NCI-H1105 treated with DMSO at 0.1 percent for 48 hours (cell line): Measurements from ENCODE around the gene RPL10A.

Experiments used
- DNase-seq: peaks from one replicate; lab custom pipeline; 2025; lab: John Stamatoyannopoulos, UW

RPL10A gene

DNA sequence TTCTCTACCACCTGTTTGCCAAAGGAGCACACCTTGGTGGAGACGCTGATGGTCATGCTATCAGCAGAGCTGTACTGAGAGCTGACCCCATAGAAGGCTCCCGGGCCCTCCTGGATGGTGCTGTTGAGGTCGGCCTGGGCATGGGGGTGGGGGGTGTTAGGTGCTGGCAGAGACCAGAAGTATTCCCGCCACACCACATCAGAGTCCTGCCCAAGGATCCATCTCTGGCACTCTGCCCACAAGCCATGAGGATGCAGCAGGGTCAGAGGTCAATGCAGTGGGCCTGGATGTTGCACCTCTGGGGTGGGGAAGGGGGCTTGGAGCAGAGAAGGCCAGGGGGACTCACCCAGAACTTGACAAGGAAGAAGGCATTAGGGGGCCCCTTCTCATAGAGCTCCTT lies 7.4 kb downstream of the RPL10A start:
- no peak for DNase-seq

DNA sequence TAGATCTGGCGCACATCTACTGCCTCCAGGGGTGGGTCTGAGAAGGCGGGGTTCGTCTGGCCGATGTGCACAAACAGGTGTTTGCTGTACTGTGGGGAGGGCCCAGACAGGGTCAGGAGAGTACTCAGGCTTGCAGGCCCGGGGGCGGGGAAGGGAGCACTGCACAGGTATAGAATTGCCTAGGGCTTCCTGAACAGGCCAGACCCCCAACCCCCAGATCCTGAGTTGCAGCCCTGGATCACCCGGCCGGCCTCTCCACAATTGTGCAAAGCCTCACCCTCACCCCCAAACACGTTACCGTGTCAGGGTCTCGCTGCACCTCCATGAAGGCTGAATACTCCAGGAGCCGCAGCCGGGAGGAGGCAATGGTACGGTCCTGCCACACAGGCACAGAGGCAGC lies 7.8 kb downstream of the RPL10A start:
- DNase-seq = no peak

DNA sequence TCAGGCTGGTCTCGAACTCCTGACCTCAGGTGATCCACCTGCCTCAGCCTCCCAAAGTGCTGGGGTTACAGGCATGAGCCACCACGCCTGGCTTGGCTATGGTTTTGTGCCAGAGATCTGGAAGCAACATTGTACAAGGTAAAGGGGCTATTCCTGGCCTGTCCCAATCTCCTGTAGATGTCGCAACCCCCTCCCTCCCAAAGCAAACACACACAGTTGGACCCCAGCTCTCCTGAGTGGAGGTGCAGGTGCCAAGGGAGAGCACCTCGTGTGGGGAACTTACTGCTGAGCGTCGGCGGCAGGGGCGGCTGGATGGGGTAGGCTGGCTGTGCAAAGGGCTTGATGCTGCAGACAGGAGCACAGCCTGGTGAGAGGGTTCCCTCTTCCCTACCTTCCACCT lies 8.8 kb downstream of the RPL10A start:
- DNase-seq = no peak

DNA sequence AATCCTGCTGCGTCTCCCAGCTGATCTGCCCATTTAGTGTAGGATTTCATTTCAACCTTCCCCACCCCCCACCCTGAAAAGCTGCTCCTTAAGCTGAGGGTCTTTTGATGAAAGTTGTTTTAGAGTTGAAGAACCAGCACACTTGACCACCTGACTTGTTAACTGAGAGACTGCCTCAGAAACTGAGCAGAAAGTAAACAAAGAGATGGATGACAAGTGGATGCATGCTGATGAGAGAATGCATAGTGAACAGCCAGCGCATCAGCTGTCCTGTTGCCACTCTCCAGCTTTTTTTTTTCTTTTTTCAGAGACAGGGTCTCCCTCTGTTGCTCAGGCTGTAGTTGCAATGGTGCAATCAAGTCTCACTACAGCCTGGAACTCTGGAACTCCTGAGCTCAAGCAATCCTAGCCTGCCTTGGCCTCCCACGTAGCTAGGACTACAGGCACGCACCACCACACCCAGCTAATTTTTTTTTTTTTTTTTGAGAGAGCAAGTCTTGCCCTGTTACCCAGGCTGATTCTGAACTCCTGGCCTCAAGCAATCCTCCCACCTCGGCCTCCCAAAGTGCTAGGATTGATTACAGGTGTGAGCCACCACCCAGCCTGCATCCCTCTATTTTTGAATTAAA lies 9.5 kb downstream of the RPL10A start:
- peak; percentile 12 for DNase-seq

DNA sequence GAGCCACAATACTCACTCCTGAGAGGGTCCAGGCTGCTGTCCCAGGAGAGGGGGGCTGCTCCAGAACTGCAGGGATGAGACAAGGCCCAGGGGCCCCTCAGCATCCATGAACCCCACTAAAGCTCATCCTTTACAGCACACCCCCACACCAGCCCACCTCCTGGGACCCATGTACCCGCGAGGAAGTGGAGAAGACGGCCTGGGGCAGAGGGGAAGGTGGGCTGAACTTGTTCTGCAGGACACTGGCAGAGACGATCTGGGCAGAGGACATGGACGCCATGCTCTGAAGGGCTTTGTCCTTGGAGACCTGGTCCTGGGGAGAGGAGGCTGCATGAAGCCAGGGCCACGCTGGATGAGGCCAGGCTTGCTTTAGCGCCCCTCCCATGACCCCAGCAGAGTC lies 10.1 kb downstream of the RPL10A start:
- DNase-seq = no peak

DNA sequence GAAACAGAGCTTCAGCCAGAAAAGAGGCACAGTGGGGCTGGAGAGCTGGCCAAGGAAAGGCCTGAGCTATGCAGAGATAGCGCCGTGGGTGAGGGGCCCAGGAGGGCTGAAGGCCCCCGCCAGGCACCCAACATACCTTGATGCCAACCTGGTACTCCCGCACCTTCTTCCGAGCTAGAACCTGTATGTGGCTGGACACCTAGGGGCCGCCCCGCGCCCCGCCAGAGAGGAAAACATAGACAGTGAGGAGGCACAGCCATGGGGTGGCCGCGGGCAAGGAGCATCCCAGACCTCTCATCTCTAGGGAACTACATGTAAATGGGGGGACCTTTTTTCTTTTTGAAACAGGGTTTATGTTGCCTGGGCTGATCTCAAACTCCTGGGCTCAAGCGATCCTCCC lies 12.0 kb downstream of the RPL10A start:
- DNase-seq = no peak

DNA sequence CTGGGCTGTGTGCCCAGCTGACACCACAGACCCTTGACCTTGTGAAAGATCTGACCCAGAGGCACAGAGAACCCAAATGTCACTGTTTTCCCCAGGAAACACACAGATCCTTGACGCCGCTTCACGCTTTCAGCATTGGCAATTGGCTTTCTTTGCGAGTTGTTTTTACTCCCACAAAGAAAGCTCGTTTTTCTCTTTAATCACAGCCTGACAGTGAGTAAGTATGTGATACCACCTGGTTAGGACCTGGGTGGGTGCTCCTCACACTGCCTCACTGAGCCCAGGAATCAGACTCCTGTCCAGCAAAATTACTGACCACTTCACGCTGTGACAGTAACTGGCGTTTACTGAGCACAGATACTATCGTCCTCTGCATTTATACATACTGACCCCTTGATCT lies 13.0 kb downstream of the RPL10A start:
- DNase-seq = no peak

DNA sequence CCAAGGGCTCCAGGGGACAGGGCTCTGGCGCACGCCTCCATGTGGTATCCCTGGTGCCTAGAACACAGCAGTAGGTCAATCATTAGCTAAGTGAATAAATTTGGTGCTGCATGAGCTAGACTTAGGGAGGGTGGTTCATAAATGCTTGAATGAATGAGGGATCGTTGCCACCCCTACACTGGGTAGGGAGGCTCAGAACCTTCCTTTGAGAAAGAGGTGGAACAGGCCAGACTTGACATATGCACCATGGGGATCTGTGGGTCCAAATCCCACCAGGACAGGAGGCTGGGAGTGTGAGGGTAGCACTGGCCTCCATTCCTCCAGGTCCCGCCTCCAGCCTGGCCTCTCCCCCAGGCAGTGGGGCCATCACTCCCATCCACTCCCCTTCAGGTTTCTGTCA lies 14.9 kb downstream of the RPL10A start:
- no peak for DNase-seq

DNA sequence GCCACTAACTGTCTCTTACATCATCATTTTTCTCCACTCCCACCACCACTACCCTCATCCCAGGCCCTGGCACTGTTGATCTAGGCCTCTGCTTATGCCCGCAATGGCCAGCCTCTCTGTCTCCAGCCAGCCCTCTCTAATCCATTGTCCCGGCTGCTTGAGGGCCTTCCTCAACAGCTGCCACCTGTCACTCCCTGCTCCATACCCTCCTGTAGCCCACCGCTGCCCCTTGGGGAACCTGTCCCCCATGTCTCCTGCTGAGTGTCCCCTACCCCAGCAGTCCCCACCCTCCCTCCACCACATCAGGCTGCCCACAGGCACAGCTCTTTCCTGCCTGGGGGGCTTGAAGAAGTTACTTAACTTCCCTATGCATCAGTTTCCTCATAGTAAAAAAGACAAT lies 15.3 kb downstream of the RPL10A start:
- DNase-seq = no peak

DNA sequence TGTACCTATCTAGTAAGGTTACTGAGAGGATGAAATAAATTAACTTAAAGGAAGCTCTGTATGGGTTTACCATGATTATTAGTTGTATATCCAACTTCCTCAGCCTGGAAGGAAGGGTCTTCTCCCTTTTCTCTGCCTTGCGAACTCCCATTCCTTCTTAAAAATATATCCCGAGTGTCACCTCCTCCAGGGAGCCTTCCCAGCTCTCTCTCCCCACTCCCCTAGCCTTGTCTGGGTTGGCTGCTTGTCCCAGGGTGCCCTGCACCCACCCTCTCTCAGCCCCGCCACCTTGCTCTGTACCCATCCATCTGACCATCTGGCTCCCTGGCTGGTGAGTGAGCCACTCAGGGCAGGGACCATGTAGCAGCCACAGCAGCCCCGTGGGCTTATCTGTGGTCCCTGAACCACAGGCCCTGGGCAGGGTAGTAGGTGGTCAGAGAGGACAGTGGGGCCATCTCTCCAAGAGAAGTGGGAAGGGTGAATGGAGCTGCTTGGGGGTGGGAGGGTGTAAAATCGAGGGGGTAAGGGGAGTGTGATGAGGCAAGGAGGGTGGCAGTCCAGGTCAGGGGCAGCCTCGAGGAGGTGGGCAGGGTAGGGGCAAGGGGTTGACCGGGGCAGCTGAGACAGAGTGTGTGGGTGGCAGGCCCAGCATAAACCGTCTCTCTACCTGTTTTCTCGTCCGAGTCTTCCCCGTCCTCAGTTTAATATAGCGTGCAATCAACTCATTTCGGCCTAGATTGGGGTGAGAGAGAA lies 15.9 kb downstream of the RPL10A start:
- no peak for DNase-seq

DNA sequence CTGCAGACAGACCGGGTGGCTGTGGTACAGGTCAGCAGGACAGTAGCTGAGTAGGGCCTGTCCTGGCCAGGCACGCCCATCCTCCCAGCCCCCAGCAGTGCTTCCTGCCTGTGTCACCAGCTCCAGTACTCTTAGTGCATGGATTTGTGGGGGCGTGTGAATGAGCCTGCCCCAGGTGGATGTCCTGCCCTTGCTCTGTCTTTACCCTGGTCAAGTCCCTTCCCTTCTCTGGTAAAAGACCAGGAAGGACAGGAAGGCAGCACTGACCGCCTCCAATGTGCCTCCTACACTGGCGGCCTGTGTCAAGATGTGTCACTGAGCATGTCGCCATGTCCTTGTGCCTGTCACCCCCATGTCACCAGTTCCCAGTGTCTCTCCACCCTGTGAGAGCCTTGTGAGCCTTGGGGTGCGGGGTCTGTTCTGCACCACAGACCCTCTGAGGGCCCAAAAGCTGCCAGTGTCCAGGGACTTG lies 16.8 kb downstream of the RPL10A start:
- no peak for DNase-seq

DNA sequence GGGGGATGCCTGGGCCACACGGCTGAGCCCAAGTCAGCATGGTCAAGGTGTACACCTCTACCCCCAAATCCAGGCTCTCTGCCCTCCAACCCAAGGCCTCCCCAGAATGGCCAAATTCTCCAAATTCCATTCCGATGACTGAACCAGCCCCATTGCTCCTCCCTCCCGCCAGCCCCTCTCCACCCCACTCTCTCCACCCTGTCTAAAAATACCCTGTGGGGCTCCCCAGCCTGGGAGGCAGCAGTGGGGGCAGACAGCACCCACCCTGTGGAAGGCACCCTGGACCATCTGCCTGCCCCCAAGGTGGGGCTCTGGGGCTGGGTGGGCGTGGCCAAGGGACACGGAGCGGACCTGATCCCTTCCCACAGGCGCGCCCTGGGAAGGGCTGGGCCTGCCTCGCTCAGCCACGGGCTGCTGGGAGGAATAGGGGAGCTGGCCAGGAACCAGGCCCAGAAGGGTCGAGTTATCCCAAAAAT lies 17.2 kb downstream of the RPL10A start:
- DNase-seq = no peak

DNA sequence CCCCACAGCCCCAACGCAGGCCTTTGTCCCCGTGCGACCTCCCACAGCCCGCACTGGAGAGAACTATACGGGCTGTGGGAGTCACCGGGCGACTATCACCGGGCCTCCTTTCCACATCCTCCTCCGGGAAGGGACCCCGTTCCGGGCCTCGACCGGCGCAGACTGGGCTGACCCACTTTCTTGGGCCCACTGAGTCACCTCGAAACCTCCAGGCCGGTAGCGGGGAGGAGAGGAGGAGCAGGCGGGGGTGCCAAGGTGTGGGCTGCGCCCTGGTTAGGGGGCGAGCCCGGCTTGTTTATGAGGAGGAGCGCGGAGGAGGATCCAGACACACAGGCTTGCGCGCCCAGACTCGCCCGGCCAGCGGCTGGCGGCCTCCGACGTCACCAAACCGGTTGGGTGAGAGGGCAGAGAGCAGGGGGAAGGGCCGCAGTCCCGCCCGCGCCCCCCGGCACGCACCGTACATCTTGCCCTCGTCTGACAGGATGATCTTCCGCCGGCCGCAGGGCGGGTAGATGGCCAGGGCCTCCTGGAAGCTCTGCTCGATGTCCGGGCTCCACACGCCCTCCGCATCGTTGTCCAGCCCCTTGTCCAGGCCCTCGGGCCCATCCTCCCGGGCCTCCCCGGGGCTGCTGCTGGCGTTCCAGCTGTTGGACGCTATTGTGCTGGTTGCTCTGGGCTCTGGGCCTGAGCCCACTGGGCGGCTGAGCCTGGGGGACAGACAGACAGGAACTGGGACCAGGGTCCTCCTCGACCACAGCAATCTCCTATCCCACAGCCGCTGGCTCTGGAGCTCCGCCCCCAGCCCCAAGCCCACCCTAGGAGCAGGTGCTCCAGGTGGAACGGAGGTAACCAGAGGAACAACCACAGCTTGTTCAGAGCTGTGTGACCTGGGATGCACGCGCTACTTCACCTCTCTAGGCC lies 18.1 kb downstream of the RPL10A start:
- peak; percentile 55 for DNase-seq

DNA sequence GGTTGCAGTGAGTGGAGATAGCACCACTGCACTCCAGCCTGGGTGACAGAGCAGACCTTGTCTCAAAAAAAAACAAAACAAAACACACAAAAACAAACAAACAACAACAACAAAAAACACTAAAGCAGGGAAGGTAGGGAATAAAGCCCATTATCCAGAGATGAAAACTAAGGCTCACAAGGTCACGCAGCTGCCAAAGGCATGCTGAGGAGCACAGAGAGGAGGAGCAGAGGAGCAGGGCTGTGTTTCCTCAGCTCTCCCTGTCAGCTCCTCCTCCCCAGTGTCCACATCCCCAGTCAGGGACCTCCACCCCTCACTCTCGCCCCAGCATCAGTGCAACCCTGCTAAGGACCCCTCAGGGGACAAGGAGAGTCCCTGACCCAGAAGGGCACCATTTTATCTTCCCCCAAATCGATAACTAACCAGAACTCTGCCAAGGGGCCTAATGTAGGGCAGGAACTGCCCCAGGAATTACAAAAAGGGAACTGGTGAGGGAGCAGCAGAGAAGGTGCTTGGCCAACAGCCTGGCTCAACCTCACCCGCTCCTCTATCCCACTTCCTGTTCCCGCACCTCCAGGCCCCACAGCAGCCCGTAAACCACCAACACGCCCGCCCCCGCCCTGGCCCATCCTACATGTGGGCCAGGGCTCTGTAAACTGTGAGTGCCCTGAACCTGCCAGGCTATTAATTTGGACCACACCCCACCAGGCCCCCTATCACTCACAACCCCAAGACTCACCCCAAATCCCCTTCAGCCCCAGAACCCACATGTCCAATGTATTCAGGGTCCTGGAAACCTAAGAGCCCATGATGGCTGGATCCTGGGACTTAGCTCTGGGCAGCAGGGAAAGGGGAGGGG lies 19.7 kb downstream of the RPL10A start:
- no peak for DNase-seq

DNA sequence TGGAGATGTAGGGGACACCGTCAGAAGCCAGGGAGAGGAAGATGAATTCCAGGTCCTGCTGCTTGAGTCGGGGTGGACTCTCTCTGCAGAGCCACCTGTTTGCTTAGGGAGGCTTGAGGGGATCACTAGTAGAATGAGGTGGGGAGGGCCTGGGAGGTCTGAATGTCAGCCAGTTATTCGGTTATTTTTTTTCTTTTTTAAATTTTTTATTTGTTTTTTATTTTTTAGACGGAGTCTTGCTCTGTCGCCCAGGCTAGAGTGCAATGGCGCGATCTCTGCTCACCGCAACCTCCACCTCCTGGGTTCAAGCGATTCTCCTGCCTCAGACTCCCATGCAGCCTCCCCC lies 20.3 kb downstream of the RPL10A start:
- DNase-seq = no peak

DNA sequence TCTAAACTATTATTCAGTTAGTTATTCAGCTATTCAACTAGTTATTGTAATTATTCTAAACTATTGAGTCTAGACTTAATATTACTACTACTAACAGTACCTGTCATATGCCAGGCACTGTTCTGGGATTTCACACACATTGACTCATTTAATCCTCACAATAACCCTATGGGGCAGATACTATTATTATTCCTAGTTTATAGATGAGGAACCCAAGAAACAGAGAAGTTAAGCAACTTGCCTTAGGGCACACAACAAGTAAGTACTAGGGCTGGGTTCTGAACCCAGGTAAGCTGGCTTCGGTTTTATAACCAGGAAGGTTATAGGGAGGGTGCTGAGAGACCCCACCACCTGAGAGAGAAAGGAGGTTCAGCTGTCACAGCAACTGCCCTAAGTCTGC lies 20.9 kb downstream of the RPL10A start:
- DNase-seq = no peak

DNA sequence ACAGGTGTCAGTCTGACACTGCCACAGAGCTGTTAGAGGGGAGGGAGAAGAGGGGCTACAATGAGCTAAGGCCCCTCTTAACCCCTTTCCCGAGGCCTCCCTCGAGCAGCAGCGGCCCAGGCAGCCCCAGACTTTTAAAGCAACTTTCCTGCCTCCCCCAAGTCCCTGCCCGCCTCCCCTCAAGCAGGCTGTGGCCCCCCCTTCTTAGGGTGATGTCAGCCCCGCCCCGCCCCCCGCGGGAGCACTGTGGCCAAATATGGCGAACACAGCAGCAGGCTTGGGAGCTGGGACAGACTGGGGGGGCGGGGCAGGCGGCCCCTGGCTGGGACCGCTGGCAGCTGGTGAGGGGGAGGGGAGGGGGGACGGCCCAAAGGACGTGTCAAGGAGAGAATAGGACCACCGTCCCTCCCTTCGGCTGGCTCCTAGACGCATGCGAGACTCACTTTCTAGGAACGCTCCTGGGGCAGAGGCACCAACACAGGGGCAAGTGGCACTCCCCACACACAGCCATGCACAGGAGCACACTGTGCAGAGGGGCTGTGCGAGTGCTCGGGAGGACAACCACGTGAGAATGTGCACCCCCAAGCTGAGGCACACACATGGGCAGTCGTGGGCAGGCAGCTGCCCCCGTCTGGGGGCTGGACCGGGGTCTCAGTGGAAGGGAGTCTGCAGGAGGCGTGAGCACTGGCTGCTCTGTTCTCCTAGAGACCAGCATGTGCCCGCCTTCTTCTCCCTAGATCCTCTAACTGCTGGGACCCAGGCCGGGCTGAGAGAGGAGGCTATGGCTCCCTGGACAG lies 22.0 kb downstream of the RPL10A start:
- DNase-seq = no peak

DNA sequence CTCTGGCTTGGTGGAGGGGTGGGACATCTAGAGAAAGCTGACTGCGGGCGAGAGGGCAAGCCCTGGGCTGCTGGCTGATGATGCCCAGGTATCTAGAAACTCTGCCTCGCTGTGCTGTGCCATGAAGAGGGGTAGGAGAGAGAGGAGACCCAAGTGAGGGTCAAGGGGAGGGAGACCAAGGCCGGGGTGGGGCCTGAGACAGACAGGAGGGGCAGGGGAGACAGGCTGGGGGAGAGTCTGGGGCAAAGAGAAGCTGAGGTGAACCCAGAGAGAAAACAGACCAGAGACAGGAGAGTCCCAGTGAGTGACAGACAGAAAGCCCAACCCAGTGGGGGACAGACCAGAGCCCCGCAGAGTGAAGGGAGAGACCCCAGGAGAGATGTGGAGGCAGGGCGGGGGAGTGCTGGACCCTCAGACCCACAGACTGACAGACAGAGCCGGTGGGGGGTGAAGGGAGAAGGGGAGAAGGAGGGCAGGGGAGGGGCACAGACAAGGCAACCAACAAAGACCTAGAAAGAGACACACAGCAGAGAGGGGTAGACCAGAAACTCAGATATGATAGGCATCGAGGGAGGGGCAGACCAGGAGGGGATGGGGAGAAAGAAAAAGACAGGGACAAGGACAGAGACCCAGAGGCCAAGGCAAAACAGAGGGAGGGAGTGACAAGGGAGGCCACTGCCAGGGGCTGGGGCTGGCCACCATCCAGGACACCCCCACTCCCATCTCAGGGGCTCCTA lies 22.8 kb downstream of the RPL10A start:
- DNase-seq = no peak

DNA sequence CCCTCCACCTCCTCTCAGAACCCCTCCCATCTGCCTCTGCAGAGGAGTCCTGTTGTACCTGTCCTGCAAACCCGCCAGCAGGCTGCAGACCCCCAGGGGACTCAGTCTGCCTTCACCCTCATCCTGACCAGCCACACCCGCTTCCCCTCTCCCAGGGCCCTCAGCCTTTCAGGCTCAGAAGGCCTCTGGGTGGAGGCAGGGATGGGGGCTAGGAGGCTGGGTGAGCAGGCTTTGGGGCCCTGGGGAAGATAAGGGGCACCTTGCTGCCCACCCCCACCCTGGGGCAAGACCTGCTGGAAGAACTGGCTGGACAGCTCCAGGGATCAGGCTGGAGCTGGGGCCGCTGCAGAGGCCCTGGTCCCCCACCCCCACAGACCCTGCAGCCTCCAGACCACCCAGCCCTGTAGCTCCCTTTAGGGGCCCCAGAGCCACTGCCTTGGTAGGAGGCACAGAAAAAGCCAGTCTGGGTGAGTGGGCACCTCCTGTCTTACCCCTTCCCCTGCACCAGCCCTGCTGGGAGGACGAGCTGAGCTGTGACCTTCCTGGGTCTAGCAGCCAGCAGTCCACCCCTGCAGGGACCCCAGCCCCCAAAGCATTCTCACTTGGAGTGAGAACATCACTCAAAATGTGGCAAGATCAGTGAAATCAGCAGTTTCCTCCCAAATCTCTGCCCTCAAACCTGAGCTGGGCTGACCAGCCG lies 23.5 kb downstream of the RPL10A start:
- no peak for DNase-seq
